HL-60/S4 (cell line): ENCODE data around the gene NPAS4.

Experiments
- in situ Hi-C: fragments of 300-500 bp; cut with MboI; formaldehyde crosslinking; loops from 2 replicates; pipeline ENCODE4 v1.14.3; 2022; ENCODE audit warnings: low sequenced_read_pairs

Gene NPAS4

DNA sequence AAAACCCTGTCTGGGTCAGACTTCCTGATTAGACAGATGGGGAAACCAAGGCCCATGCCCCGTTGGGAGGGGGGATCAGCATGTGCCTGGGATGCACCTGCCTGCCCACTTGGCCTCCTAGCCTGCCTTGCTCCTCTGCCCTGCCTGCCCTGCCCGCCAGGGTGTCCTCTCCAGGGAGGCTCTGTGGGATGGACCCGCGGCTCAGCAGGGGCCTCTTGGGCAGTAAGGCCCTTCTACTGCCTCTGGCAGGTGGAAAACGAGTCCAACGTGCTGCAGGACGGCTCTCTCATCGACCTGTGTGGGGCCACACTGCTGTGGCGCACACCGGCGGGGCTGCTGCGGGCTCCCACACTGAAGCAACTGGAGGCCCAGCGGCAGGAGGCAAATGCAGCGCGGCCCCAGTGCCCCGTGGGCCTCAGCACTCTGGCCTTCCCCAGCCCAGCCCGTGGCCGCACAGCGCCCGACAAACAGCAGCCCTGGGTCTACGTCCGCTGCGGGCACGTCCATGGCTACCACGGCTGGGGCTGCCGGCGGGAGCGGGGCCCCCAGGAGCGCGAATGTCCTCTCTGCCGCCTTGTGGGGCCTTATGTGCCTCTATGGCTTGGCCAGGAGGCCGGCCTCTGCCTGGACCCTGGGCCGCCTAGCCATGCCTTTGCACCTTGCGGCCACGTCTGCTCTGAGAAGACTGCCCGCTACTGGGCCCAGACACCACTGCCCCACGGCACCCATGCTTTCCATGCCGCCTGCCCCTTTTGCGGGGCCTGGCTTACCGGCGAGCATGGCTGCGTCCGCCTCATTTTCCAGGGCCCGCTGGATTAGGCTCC lies 54.7 kb downstream of the NPAS4 start:
- in situ Hi-C loops: no loop called here
